GM15510 (cell line): Measurements from ENCODE around the gene NUDT8.
A peak's percentile ranks its signal among the peaks of the same experiment; 100 is the strongest.

Experiments used
- POLR2A ChIP-seq: IDR thresholded peaks from 3 replicates; pipeline ENCODE4 v1.6.1; 2011; ENCODE audit warnings: borderline replicate concordance; ENCODE audit not compliant: insufficient read length; ENCODE audit errors: extremely low read depth

NUDT8 gene

GRCh38 chr11:67638535-67639437 is 9.0 kb upstream of the NUDT8 start:
- no peak for TF ChIP-seq POLR2A

- TF ChIP-seq POLR2A = no peak
Observed at GRCh38 chr11:67636962-67637361, 7.2 kb upstream of the NUDT8 start.

- no peak for TF ChIP-seq POLR2A
Observed at GRCh38 chr11:67635231-67635521, 5.4 kb upstream of the NUDT8 start.

DNA sequence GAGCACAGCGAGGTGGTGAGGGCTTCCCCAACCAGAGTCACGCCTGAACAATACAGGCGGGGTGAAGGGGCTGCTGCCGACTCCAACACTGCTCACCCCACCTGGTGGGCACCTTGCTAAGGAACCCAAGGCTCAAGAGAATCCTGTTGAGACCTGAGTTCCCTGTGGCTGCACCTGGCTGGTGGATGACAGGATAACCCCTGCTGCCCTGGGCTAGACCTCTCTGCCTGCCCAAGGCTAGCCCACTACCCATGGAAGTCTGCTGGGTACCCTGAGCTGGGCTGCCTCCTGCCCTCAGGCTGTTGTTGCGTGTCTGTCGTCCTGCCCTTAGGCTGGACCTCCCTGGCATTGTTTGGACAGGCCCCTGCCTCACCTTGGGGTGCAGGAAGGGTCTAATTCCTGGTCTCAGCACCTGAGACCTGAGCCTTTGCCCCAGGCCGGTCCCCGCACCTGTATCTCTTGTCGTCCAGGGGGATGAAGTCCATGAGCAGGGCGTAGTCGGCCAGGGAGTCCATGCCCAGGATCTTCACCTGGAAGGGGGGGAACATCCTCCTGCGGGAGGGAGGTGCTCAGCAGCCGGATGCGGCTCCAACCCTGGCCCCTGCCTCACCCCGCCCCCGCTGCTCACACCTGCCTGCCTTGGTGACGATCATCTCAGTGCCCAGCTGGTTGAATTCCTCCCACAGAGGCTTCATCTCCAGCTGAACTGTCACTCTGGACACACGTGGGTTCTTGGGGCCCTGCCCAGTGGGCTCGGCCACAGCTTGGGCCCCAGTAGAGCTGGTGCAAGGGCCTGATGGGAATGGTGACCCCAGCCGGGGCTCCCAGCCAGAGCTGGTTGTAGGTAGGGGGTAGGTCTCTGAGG is 4.9 kb upstream of the NUDT8 start:
- TF ChIP-seq POLR2A = no peak

DNA sequence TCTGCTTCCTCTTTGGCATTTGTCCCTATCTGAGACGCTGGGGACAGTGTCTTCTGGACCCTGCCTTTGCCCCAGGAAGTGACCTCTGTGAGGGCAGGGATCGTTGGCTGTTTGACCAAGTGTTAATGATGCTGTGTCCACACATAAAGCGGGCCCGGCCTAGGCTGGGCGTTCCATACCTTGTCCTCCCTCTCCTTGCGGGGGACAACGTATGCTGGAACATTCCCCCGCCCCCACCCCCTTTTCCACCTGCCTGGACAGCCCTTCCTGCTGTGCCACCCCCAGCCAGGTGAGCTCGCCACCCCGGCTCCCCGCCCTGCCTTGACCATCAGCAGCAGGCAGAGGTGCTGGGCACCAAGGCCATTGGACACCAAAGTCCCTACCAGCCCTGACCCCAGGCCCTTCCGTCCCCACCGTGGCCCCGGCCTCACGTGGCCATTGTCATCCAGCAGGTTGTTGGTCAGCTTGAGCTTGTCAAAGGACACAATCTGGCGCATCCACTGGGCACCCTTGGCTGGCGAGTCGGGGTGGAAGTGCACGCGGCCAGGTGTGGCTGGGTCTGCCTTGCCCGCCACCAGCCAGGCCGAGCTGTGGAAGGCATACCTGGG is 4.1 kb upstream of the NUDT8 start:
- no peak for TF ChIP-seq POLR2A

DNA sequence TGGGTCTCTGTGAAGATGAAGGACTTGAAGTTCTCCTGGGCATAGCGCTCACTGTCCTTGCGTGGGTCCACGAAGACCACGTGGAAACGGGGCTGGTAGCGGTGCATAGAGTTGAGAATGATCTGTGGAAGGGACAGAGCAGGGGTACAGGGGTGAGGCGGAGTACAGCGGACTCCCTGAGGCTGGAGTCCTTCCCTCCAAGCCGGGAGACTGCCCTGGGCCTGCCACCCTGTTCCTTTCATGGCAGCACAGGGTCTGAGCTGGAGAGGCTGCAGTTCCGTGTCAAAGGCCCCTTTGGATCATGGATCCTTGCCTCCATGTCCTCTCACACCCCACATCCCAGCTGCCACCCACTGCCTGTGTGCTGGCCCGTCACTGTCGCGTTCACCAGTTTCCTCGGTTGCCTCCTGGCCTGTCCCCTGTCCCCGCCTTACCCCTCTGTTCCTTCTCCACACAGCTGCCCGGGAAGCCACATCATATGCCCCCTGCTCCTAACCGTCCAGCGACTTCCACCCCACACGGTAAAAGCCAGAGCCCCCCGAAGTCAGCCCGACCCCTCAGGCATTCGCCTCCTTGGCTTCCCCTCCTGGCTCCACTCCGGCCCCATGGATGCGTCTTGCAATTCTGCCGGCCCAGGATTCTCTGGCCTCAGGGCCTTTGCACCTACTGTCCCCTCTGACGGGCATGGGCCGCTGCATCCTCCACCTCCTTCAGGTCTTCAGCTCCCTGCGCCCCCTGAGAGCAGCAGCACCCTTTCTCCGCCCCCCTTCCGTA is 3.4 kb upstream of the NUDT8 start:
- TF ChIP-seq POLR2A = no peak

GRCh38 chr11:67632175-67632981 is 2.6 kb upstream of the NUDT8 start:
- TF ChIP-seq POLR2A = no peak

DNA sequence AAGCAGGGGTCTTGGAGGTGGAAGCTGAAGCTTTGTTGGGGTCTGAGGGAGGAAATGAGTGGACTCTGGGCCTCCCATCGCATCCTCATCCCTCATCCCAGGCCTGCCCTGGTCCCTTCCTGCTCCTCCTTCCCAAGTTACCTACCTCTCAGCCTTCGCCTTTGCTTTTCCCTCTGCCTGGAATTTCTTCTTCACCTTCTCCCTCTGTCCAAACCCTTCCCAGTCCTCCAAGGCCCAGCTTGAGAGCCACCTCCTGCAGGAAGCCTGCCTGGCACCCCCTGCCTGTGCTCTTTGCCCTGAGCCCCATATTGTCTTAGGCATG is 2.1 kb upstream of the NUDT8 start:
- TF ChIP-seq POLR2A = no peak

- no peak for TF ChIP-seq POLR2A
Observed at GRCh38 chr11:67631411-67631810, 1.7 kb upstream of the NUDT8 start.

DNA sequence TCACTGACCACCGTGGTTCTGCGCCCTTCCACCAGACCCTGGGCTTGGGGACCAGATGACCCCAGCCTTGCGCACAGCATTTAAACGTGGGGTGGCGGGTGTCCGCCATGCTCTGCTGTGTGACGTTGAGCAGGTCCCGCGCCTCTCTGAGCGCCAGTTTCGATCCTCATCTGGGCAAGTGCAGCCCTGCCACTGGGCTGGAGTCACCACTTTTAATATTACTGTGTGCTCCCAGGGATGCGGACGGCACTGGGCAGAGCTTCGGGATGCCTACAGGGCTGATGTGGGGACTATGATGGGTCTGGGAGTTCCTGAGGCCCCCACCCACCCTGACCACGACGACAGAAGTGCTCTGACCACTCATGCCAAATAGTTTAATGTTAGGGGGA is 1.2 kb upstream of the NUDT8 start:
- TF ChIP-seq POLR2A = no peak

DNA sequence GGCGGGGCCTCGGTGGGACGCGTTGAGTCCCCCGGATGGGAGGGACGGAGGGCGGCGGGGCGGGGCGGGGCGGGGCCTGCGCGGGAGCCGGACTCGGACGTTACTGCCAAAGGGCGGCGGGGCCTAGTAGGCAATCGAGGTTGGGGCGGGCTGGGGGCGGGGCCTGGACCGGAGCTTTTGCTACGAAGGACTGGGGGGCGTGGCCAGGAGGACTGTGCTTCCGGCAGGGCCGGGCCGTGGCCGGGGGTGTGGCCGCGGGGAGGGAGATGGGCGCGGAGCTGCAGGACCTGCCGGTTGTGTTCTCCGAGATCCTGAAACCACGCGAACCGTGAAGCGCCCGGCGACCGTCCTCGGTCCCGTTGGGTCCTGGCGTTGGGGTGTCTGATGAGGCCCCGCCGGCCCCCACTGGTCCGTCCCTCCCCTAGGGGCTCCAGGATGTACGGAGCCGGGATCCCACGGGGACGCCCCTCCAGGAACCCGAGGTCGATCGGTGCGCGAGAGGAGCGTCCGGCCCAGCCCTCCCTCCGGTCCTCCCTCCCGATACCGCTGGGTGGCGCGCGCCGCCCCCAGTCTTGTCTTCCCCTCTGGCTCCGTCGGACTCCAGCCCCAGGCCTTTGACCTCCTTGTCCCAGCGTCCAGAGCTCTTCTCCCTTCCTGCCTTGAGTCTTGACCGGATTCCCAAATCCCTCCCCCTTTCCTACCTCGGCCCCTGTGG is 648 bp upstream of the NUDT8 start:
- TF ChIP-seq POLR2A = peak; percentile 71

DNA sequence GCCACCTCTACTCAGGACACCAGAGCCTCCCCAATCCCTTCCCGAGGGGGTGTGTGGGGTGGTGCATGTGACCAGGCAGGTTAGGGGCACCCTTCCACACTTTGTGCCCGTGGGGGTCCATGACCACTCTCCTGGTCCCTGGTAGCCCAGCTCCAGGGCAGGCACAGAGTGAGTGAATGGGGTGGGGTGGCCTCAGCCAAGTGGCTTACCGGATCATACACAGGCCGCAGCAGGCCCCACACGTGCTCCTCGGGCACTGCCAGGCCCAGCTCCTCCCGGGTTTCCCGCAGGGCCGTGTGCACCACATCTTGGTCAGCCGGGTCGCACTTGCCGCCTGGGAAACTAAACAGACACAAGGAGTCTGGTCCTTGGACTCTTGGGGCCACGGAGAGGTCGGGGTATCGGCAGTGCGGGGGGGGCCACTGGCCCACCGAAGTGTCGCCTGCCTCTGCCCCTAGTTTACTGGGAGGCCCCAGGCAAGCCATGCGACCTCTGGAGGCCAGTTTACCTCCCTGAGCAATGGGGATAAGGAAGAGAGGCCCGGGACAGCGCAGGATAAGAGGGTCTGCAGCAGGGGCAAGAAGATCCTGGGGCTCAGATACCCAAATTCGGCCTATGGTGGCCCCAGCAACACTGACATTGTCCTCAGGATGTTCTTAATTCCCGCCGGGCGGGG is 889 bp downstream of the NUDT8 start:
- TF ChIP-seq POLR2A = no peak
